ENCODE measurements around the gene EGFL7. TPM values are rescaled to one million over a fixed set of nuclear protein-coding genes. Genes with fewer than 3 reads are reported as not detected.

The EGFL7 gene
- total RNA-seq, 1 experiment from 2014 or later, result 38.0 TPM

DNA sequence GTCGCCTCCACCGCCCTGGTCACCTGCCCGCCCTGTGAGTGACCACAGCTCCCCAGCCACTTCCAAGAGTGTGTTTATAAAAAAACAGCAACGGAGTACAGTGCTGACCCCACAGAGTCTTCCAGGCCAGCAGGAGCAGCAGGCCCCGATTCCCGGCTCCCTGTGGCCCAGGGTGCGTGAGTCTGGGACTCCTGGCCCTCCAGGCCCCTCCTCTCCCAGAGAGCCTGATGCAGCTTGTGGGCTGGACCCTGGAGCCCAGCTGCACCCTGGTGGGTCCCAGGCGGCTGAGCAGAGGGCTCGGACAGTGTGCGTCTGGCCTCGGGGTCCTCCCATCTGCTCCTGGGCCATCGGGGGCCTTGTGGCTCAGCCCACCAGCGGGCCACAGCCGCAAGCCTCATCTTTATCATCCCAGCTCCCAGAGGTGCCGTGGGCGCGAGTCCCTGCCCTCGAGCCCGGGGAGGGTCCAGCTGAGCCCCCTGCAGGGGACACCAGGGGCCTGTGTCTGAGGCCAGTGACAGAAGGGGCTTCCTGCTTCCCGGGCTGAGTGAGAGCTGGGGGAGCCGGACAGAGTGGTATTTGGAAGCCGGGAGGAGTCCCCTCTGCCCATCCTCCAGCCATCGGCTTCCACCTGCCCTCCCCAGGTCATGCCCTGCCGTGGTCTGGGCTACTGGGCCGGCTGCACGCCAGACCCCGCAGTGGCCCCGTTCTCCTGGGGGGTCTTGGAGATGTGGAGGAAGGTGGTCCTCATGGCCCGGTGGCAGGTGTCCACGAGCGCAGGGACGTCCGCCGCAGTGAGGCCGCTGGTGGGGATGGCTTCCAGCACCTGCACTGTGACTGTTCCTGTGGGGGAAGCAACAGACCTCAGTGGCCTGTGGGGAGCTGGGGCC, 10.6 kb downstream of the EGFL7 start:
- Histone ChIP-seq H2AFZ (ENCODE audit: low read length) (no peak overlapping the region), H3K56ac (ENCODE audit: insufficient read length, low read depth, low read length) (no peak overlapping the region), H3K23me2 (ENCODE audit: insufficient read length, low read depth, low read length, poor library complexity, severe bottlenecking) (no peaks in the 10 kb centered on the region), H2BK5ac (ENCODE audit: insufficient read length, low read length) (no peak overlapping the region), H3K79me2 (ENCODE audit: insufficient read depth, low read length) (no peaks in the 10 kb centered on the region), H4K20me1 (ENCODE audit: control insufficient read depth, insufficient read depth, insufficient read length) (no peaks in the 10 kb centered on the region), H3K4me2 (ENCODE audit: insufficient read depth, insufficient read length, low read length) (no peak overlapping the region), H3K14ac (ENCODE audit: insufficient read depth, low read length) (no peak overlapping the region), H3K9ac (ENCODE audit: extremely low read depth, insufficient read length, low read length) (no peak overlapping the region), H2BK12ac (ENCODE audit: insufficient read length, low read depth, low read length) (no peak overlapping the region), H3K27me3 (ENCODE audit: insufficient read depth, low read length) (no peaks in the 10 kb centered on the region), H2BK20ac (ENCODE audit: low read depth, low read length, poor library complexity, severe bottlenecking) (no peak overlapping the region), H2BK15ac (ENCODE audit: low read depth, low read length) (no peak overlapping the region), H4K8ac (replicated peaks; ENCODE audit: insufficient read length, low read depth, low read length) (no peak overlapping the region), H3K27ac (ENCODE audit: insufficient read length, low read depth, low read length) (no peak overlapping the region), H3K4me1 (ENCODE audit: insufficient read depth, low read length) (no peaks in the 10 kb centered on the region), H3K4ac (ENCODE audit: low read depth, low read length) (no peak overlapping the region), H4K91ac (ENCODE audit: insufficient read length, low read depth, low read length) (no peak overlapping the region), H2BK120ac (ENCODE audit: low read depth, low read length, poor library complexity, severe bottlenecking) (no peak overlapping the region), H3K18ac (ENCODE audit: insufficient read length, low read depth, low read length) (no peak overlapping the region), H3K23ac (ENCODE audit: insufficient read length, low read depth, low read length) (no peak overlapping the region), H3K9me3 (ENCODE audit: control insufficient read depth, low read depth, low read length) (no peaks in the 10 kb centered on the region), H3K79me1 (ENCODE audit: insufficient read depth, low read depth, low read length, poor library complexity, severe bottlenecking) (no peaks in the 10 kb centered on the region), H2AK5ac (ENCODE audit: insufficient read length, low read length) (no peak overlapping the region), H3T11ph (ENCODE audit: low read length) (no peak overlapping the region), H4K5ac (ENCODE audit: insufficient read length, low read depth, low read length) (no peak overlapping the region)
- peaks cover 0 to 5% (median 0%) of the 10 kb centered on the region in 3 experiments; a peak in 4 of 7 replicates for H3K36me3 Mint-ChIP-seq (ENCODE audit: insufficient read depth in 1 of 3, low read depth in 3 of 3)
- no peak overlapping the region for H3K4me3 Mint-ChIP-seq
- TF ChIP-seq, protein P1, sequence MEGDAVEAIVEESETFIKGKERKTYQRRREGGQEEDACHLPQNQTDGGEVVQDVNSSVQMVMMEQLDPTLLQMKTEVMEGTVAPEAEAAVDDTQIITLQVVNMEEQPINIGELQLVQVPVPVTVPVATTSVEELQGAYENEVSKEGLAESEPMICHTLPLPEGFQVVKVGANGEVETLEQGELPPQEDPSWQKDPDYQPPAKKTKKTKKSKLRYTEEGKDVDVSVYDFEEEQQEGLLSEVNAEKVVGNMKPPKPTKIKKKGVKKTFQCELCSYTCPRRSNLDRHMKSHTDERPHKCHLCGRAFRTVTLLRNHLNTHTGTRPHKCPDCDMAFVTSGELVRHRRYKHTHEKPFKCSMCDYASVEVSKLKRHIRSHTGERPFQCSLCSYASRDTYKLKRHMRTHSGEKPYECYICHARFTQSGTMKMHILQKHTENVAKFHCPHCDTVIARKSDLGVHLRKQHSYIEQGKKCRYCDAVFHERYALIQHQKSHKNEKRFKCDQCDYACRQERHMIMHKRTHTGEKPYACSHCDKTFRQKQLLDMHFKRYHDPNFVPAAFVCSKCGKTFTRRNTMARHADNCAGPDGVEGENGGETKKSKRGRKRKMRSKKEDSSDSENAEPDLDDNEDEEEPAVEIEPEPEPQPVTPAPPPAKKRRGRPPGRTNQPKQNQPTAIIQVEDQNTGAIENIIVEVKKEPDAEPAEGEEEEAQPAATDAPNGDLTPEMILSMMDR (conservative IDR thresholded peaks at IDR 0.05), result no peak
- H3K27ac Mint-ChIP-seq, result no peak overlapping the region
- no peaks in the 10 kb centered on the region for H3K27me3 Mint-ChIP-seq (ENCODE audit: low read depth)
- H3K4me1 Mint-ChIP-seq, result peaks cover 2 to 4% of the 10 kb centered on the region in 2 experiments; a peak in 3 of 4 replicates
- H3K9me3 Mint-ChIP-seq, result no peaks in the 10 kb centered on the region
- DNase-seq, result no peak
- whole genome bisulfite sequencing (ENCODE audit: extremely low coverage, insufficient read length, low lambda C conversion rate), result no CpG with 5 or more reads among the region's 35 CpGs

Data from H9 (cell line).